Gastroesophageal sphincter (tissue), 4 donors: Measurements from ENCODE around the gene DACT1. TPM values are rescaled to one million over a fixed set of nuclear protein-coding genes. Genes with fewer than 3 reads are reported as not detected.

ENCODE experiments used
- ATAC-seq: fragments of 150-250 bp; one replicate; pipeline ENCODE4 v1.9.1; 2016; ENCODE audit warnings: mild to moderate bottlenecking, moderate library complexity
- H3K27ac ChIP-seq, 4 donors: fragments of 200-600 bp; sonication (generic) in 3 of 4; 1 replicate in 3 of 4; 2 replicates in 1 of 4; pipeline ENCODE4 v1.5.1; 2016 to 2019
- H3K27me3 ChIP-seq: fragments of 200-600 bp; sonication (generic); one replicate; pipeline ENCODE4 v1.5.1; 2019
- H3K36me3 ChIP-seq, 2 donors: fragments of 200-600 bp; sonication (generic); one replicate each; pipeline ENCODE4 v1.5.1; 2019; ENCODE audit warnings: control low read depth in 1 of 2
- H3K4me1 ChIP-seq, 3 donors: fragments of 200-600 bp; sonication (generic); 1 replicate in 2 of 3; 2 replicates in 1 of 3; pipeline ENCODE4 v1.5.1; 2016 to 2019; ENCODE audit warnings: control low read depth in 2 of 3
- H3K4me3 ChIP-seq, 2 donors: fragments of 200-600 bp; sonication (generic); one replicate each; pipeline ENCODE4 v1.5.1; 2019; ENCODE audit warnings: mild to moderate bottlenecking in 1 of 2, moderate library complexity in 1 of 2
- H3K9me3 ChIP-seq, 3 donors: fragments of 200-600 bp; sonication (generic); one replicate each; pipeline ENCODE4 v1.5.1; 2017 to 2019; ENCODE audit warnings: control low read depth in 2 of 3
- CTCF ChIP-seq, 4 experiments: fragments of 200-600 bp in 2 of 4; fragments of 450-650 bp in 2 of 4; sonication (generic) in 1 of 4; IDR thresholded peaks; one replicate each; pipeline ENCODE4 v1.5.1; 2017 to 2019; ENCODE audit warnings: antibody characterized with exemption in 4 of 4, mild to moderate bottlenecking in 2 of 4, moderate library complexity in 2 of 4
- EP300 ChIP-seq: sonication (generic); formaldehyde crosslinking; IDR thresholded peaks from one replicate; pipeline ENCODE4 v1.6.1; 2017; ENCODE audit warnings: antibody characterized with exemption, mild to moderate bottlenecking
- POLR2A ChIP-seq, 2 donors: fragments of 450-650 bp; IDR thresholded peaks; one replicate each; pipeline ENCODE4 v1.6.1; 2017; ENCODE audit warnings: antibody characterized with exemption in 2 of 2, mild to moderate bottlenecking in 2 of 2, moderate library complexity in 1 of 2
- POLR2AphosphoS5 ChIP-seq: sonication (generic); formaldehyde crosslinking; IDR thresholded peaks from one replicate; pipeline ENCODE4 v1.6.1; 2017; ENCODE audit warnings: antibody characterized with exemption
- WGBS, 2 donors: methylation state at CpG; one replicate each; pipeline ENCODE4 v1.1.5; 2018; ENCODE audit warnings: low coverage in 1 of 2; 5-methylcytosine and 5-hydroxymethylcytosine counted together
- total RNA-seq, 4 donors: library from RNA; depleted of rRNA; stranded (reverse); fragments of >200 nt; gene quantifications; one replicate each; pipeline ENCODE4 v1.1.0, GENCODE V29; 2016

Gene DACT1
- total RNA-seq, 4 donors from 2014 or later, result 3.9 to 17.5 (median 7.4) TPM

DNA sequence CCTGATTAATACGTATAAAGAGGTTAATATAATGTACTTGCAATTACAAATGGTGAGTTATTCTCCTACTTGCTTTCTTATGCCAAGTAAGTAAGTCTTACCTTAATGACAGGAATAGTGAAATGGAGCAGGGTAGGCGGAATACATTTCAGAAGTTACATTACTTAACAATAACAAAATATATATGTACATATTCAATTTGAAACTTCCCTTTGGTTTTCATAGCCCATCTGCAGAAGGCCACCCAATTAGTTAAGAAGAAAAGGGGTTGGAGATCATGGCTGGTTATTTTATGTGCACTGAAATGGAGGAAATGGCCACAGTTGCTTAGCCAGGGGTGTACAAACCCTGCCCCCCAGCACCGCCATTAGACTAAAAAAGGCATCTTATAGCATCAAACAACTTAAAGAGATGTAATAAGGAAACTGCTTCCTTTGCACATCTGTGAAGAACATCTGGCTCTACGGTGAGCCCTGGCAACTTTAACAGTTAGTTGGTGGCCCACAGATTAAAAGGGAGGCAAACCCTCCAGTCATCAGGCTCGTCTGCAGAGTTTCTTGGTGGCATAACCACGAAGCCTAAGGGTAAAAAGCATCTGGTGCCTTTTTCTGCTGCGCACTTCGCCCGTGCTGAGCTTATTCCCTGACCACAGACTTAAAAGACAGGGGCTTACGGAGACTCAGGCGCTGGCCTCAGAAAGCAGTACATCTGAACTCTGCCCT, 38.8 kb upstream of the DACT1 start:
- TF ChIP-seq EP300, result no peak
- no peak for TF ChIP-seq CTCF (IDR thresholded peaks at IDR 0.05)
- no peak for TF ChIP-seq POLR2A (IDR thresholded peaks at IDR 0.05)
- TF ChIP-seq POLR2AphosphoS5, result no peak
- Histone ChIP-seq H3K36me3 (no peaks in the 10 kb centered on the region), H3K27ac (no peak overlapping the region), H3K4me1 (no peaks in the 10 kb centered on the region), H3K4me3 (no peak overlapping the region), H3K9me3 (no peaks in the 10 kb centered on the region), H3K27me3 (no peaks in the 10 kb centered on the region)
- no peak for ATAC-seq
- 89 to 91% methylated on average over 11 of the region's 11 CpGs for WGBS, 2 donors

DNA sequence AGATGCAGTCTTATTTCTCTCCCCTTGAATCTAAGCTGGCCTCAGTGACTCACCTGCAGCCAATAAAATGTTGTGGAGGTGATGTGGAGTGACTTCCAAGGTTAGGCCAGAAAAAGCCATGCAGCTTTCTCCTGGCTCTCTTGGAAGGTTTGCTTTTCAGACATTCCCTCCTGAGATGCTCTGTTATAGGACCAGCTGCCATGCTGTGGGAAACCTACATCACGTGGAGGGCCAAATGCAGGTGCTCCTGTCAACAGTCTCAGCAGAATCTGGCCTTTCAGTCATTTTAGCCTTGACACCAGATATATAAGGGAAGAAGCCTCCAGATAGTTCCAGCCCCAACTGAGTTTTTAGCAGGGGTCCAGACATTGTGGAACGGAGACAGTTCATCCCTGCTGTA, 38.1 kb upstream of the DACT1 start:
- no peak overlapping the region for H3K4me3 ChIP-seq
- no peak overlapping the region for H3K27ac ChIP-seq
- no peaks in the 10 kb centered on the region for H3K36me3 ChIP-seq
- TF ChIP-seq POLR2A (IDR thresholded peaks at IDR 0.05) (no peak), CTCF (IDR thresholded peaks at IDR 0.05) (no peak), POLR2AphosphoS5 (no peak), EP300 (no peak)
- H3K9me3 ChIP-seq, result no peaks in the 10 kb centered on the region
- 100% methylated on average over 1 of the region's 2 CpGs; no CpG with 5 or more reads in 1 of the 2 donors for WGBS, 2 donors
- no peaks in the 10 kb centered on the region for H3K27me3 ChIP-seq
- no peaks in the 10 kb centered on the region for H3K4me1 ChIP-seq
- ATAC-seq, result no peak

GRCh38 chr14:58605465-58605864, 32.3 kb upstream of the DACT1 start:
- TF ChIP-seq POLR2A (IDR thresholded peaks at IDR 0.05) (no peak), POLR2AphosphoS5 (no peak), CTCF (IDR thresholded peaks at IDR 0.05) (no peak), EP300 (no peak)
- ATAC-seq, result no peak

DNA sequence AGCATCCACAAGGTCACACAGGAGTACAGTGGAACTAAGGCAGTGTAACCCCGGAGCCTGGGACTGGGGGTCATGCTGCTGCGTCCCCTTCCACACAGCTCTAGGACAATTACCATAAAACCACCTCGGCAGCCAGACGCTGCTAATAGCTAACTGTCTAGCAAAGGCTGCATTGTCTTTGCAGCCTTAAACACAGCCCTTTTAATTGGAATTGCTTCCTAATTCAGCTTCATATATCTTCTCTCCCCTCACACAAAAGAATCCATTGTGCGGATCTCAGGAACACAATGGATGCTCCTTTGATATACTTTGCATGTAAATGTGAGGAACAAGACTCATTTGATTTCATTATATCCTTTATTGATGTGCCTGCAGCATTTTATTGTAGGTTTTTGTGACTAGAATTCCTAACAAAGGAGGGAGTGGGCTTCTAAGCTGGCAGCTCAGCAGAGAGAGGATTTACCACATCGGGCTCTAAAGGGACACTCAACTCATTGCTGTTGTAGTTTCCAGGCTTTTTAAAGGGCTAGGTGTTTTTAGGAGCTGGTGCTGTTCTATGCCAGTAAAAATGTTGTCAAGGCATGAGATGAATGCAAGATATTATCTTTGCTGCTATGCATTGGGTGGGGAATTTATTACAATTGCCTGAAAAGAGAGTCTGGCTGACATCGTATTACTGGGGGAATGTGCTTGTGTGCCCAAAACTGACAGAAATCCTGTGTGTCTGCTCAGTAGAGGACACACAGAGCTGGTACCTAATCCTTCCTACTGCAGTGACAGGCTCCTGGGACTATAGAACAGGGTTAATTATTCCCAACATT, 30.4 kb upstream of the DACT1 start:
- no peak for ATAC-seq
- H3K4me3 ChIP-seq, result no peak overlapping the region
- H3K36me3 ChIP-seq, result no peaks in the 10 kb centered on the region
- no peak overlapping the region for H3K27ac ChIP-seq
- WGBS, 2 donors, result 63 to 82% methylated on average over 2 to 7 of the region's 7 CpGs
- H3K4me1 ChIP-seq, result no peaks in the 10 kb centered on the region
- no peak for TF ChIP-seq POLR2A (IDR thresholded peaks at IDR 0.05)
- TF ChIP-seq POLR2AphosphoS5, result no peak
- no peak for TF ChIP-seq EP300
- no peak for TF ChIP-seq CTCF (IDR thresholded peaks at IDR 0.05)
- no peaks in the 10 kb centered on the region for H3K27me3 ChIP-seq
- no peaks in the 10 kb centered on the region for H3K9me3 ChIP-seq

More at GRCh38 chr14:58605465-58605864, 32.3 kb upstream of the DACT1 start:
- no peaks in the 10 kb centered on the region for H3K4me1 ChIP-seq
- H3K9me3 ChIP-seq, result no peaks in the 10 kb centered on the region
- WGBS, 2 donors, result 82 to 88% methylated on average over 3 to 4 of the region's 4 CpGs
- H3K36me3 ChIP-seq, result no peaks in the 10 kb centered on the region
- no peaks in the 10 kb centered on the region for H3K27me3 ChIP-seq
- H3K27ac ChIP-seq, result no peak overlapping the region
- no peak overlapping the region for H3K4me3 ChIP-seq

DNA sequence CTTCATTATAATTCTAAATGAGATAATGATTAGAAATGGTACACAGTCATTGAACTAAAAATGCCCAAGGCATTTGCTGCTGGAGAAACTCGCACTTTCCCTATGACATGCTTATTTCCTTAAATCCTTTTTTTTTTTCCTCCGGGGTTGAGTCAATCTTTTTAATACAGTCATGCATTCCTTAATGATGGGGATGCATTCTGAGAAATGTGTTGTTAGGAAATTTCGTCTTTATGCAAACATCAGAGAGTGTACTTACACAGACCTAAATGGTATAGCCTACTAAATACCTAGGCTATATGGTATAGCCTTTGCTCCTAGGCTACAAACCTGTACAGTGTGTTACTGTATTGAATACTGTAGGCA, 29.8 kb upstream of the DACT1 start:
- Histone ChIP-seq H3K9me3 (no peaks in the 10 kb centered on the region), H3K4me1 (no peaks in the 10 kb centered on the region), H3K36me3 (no peaks in the 10 kb centered on the region), H3K4me3 (no peak overlapping the region), H3K27me3 (no peaks in the 10 kb centered on the region), H3K27ac (no peak overlapping the region)
- TF ChIP-seq CTCF (IDR thresholded peaks at IDR 0.05) (no peak), EP300 (no peak), POLR2AphosphoS5 (no peak), POLR2A (IDR thresholded peaks at IDR 0.05) (no peak)
- 46 to 72% methylated on average over 3 of the region's 3 CpGs for whole genome bisulfite sequencing, 2 donors
- ATAC-seq, result no peak
